Naive B cell (primary cell): ENCODE results near the gene CRELD2. TPM values are rescaled to one million over a fixed set of nuclear protein-coding genes. Genes with fewer than 3 reads are reported as not detected.
A peak's percentile ranks its signal among the peaks of the same experiment; 100 is the strongest.

Source experiments
- ATAC-seq, 2 donors: fragments of 150-1000 bp; cut with Tn5 transposase; 2 replicates each; pipeline ENCODE4 v1.10.0; 2021; ENCODE audit warnings: low read depth in 2 of 2, mild to moderate bottlenecking in 2 of 2, moderate library complexity in 2 of 2
- DNase-seq: peaks from one replicate; pipeline ENCODE4 v3.0.0; 2022
- H3K27ac Mint-ChIP-seq, 6 donors: one replicate each; pipeline ENCODE4 v1.8.0; 2020 to 2022; ENCODE audit warnings: mild to moderate bottlenecking in 6 of 6, mixed read lengths in 6 of 6, moderate library complexity in 5 of 6, inconsistent platforms in 2 of 6
- H3K27me3 Mint-ChIP-seq, 3 donors: one replicate each; pipeline ENCODE4 v1.8.0; 2021 to 2022; ENCODE audit warnings: mixed read lengths in 3 of 3, mild to moderate bottlenecking in 1 of 3
- H3K36me3 Mint-ChIP-seq, 2 donors: one replicate each; pipeline ENCODE4 v1.8.0; 2020 to 2022; ENCODE audit warnings: mixed read lengths in 2 of 2, inconsistent platforms in 1 of 2, mild to moderate bottlenecking in 1 of 2
- H3K4me1 Mint-ChIP-seq, 3 donors: one replicate each; pipeline ENCODE4 v1.8.0; 2020 to 2022; ENCODE audit warnings: mixed read lengths in 3 of 3, inconsistent platforms in 1 of 3, mild to moderate bottlenecking in 1 of 3, moderate library complexity in 1 of 3
- H3K4me3 Mint-ChIP-seq, 8 donors: one replicate each; pipeline ENCODE4 v1.8.0; 2020 to 2022; ENCODE audit warnings: mild to moderate bottlenecking in 8 of 8, mixed read lengths in 8 of 8, moderate library complexity in 8 of 8, inconsistent platforms in 2 of 8
- H3K9me3 Mint-ChIP-seq, 7 donors: one replicate each; pipeline ENCODE4 v1.8.0; 2020 to 2022; ENCODE audit warnings: mixed read lengths in 7 of 7, mild to moderate bottlenecking in 5 of 7, inconsistent platforms in 2 of 7, moderate library complexity in 1 of 7
- polyA plus RNA-seq, 6 donors: library from polyadenylated mRNA; unstranded; fragments of 300-500 nt; fragmentation: Illumina TruSeq; gene quantifications; one replicate each; pipeline ENCODE4 v1.2.3, GENCODE V29; 2021; ENCODE audit warnings: low read depth in 6 of 6

Gene CRELD2
- polyA plus RNA-seq, 6 donors from 2014 or later: 21.9 to 33.8 (median 28.0) TPM

DNA sequence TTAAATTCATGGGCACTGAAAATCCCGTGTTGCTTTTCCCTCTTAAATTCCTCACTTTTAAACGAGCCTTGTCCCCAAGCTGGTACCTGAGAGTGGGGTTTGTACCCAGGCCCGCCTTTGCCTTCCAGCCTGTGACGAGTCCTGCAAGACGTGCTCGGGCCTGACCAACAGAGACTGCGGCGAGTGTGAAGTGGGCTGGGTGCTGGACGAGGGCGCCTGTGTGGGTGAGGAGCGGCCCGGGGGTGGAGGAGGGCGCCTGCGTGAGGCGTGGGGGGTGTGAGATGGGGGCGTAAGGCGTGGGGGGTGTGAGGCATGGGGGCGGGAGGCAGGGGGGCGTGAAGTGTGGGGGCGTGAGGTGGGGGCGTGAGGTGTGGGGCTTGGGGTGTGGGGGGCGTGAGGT, 4.0 kb downstream of the CRELD2 start:
- H3K4me3 Mint-ChIP-seq: peak overlapping the region in 2 of 8 donors; percentile 40 to 77
- peaks cover 19 to 51% (median 23%) of the 10 kb centered on the region in 3 donors for H3K4me1 Mint-ChIP-seq

DNA sequence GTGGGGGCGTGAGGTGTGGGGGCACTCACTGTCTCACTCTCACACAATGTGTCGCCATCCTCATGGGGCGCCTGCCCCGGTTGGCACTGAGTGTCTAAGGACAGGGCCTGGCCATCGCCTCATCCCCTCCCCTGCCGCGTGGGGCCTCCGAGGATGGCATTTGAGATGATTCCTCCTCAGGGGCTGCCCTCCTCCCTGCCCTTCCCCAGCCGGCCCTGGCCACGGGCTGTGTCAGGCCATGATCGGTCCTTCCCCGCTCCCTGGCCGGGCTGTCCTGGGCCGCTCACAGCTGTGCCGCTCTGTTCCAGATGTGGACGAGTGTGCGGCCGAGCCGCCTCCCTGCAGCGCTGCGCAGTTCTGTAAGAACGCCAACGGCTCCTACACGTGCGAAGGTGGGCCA, 4.5 kb downstream of the CRELD2 start:
- Mint-ChIP-seq H3K4me3 (peak overlapping the region in 1 of 8 donors; percentile 83), H3K9me3 (peaks cover 0 to 2% (median 0%) of the 10 kb centered on the region in 7 donors), H3K36me3 (no peaks in the 10 kb centered on the region), H3K27ac (peak overlapping the region in 4 of 6 donors; percentile 91 to 98 (median 94)), H3K27me3 (no peaks in the 10 kb centered on the region), H3K4me1 (peaks cover 19 to 49% (median 24%) of the 10 kb centered on the region in 3 donors)
- no peak for DNase-seq
- ATAC-seq: no peak

More for the DNA sequence above, 4.0 kb downstream of the CRELD2 start:
- Mint-ChIP-seq H3K9me3 (peaks cover 0 to 2% (median 0%) of the 10 kb centered on the region in 7 donors), H3K27ac (peak overlapping the region in 2 of 6 donors; percentile 38 to 70), H3K36me3 (no peaks in the 10 kb centered on the region), H3K27me3 (no peaks in the 10 kb centered on the region)
- no peak for DNase-seq
- no peak for ATAC-seq

DNA sequence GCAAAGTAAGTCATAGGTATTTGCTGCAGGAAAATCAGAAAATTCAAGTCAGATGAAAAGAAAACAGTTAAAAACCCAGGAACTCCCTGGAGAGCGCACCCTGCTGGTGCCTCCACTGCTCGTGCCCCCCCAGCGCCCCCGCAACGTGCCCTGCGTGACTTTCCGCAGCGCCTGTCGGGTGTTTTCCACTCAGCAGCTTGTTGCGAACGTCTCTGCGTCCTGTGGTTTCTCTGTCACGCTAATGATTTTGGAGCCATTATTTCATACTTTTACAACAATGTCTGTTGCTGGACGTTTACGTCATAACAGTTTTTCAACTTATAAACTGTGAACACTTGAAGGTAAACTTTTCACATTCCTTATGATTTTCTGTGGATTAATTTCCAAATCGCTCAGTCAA, 5.0 kb downstream of the CRELD2 start:
- Mint-ChIP-seq H3K4me1 (peaks cover 19 to 49% (median 24%) of the 10 kb centered on the region in 3 donors), H3K9me3 (peaks cover 0 to 2% (median 0%) of the 10 kb centered on the region in 7 donors), H3K27ac (peak overlapping the region; percentile 59 to 98 (median 92)), H3K4me3 (peak overlapping the region in 5 of 8 donors; percentile 45 to 83 (median 63)), H3K27me3 (no peaks in the 10 kb centered on the region), H3K36me3 (no peaks in the 10 kb centered on the region)
- ATAC-seq (no peak), DNase-seq (peak; percentile 57)

DNA sequence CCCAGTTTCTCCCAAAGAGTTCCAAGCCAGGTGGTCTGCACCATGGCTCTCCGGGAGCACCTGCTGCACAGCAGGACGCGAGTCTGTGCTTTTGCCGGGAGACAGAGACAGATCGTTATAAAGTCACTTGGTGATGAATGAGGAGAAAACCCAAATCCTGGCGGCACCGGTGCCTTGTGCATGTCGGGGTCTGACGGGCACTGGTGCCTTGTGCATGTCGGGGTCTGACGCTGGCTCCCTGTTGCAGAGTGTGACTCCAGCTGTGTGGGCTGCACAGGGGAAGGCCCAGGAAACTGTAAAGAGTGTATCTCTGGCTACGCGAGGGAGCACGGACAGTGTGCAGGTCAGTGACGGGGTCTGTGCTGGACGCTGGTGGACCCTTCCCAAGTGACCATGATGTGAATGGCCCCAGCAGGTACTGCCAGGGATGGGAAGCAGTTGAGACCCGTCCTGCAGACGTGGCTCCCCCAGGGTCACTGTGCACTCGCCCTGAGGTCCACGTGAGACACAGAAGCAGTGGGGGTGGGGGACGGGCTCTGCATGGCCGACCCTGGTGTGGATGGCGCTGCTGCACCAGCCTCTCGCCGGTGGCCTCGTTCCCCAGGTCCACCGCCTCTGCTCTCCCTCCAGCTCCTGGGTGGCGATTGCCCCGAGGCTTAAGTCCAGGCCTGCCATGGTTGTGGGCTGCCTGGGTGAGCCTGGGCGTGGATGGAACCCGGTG, 5.8 kb downstream of the CRELD2 start:
- H3K4me3 Mint-ChIP-seq: peak overlapping the region in 6 of 8 donors; percentile 45 to 90 (median 72)
- DNase-seq (no peak), ATAC-seq (no peak)
- peak overlapping the region; percentile 59 to 99 (median 96) for H3K27ac Mint-ChIP-seq
- no peaks in the 10 kb centered on the region for H3K36me3 Mint-ChIP-seq
- H3K9me3 Mint-ChIP-seq: peaks cover 0 to 2% (median 0%) of the 10 kb centered on the region in 7 donors
- H3K4me1 Mint-ChIP-seq: peaks cover 19 to 49% (median 24%) of the 10 kb centered on the region in 3 donors
- H3K27me3 Mint-ChIP-seq: no peaks in the 10 kb centered on the region

DNA sequence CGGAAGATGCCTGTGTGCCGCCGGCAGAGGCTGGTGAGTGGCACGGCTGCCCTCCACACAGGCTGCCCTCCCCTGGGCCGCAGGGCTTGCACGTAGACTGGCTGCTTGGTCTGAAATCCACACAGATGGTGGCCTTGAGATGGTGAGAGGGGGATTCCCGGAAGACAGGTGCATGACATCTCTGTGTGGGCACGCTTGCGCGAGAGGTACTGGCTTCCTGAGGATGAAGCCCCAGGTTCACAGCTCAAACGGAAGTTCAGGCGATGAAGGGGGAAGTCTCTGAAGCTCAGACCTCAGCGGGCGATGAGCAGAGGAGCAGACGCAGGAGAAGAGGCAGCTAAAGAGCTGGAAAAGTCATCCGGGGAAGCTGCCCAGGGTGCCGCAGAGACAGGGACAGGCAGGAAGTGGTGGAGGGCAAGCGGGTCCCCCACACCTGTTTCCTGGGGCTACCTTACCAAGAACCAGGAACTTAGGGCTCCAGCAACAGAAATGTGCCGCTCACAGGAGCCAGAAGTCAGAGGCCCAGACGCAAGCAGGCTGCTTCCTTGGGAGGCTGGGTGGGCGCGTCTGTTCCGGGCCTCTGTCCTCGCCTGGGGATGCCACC, 7.2 kb downstream of the CRELD2 start:
- Mint-ChIP-seq H3K4me3 (peak overlapping the region; percentile 74 to 92 (median 86)), H3K4me1 (peaks cover 26 to 50% (median 32%) of the 10 kb centered on the region in 3 donors), H3K27ac (peak overlapping the region; percentile 95 to 99 (median 98)), H3K27me3 (no peaks in the 10 kb centered on the region), H3K9me3 (peaks cover 0 to 2% (median 0%) of the 10 kb centered on the region in 7 donors), H3K36me3 (no peaks in the 10 kb centered on the region)
- peak; percentile 76 to 79 for ATAC-seq
- DNase-seq: peak; percentile 92

DNA sequence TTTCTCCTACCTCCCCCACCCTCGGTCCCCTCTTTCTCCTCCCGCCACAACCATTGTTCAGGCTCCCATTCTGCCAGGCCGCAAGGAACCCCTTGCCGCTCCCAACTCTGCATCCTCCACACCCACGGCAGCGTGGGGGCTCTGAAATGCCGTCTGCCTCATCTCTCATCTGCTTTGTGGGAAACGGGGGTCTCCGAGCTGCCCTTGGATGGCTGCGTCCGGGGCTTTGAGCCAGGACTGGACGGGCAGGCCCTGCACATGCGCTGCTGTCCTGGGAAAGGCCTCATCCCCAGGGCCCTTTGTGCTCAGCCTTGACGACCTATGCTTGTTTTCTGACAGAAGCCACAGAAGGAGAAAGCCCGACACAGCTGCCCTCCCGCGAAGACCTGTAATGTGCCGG, 8.5 kb downstream of the CRELD2 start:
- Mint-ChIP-seq H3K27me3 (no peaks in the 10 kb centered on the region), H3K4me1 (peaks cover 33 to 61% (median 40%) of the 10 kb centered on the region in 3 donors), H3K27ac (peak overlapping the region in 5 of 6 donors; percentile 94 to 98 (median 95)), H3K4me3 (peak overlapping the region in 3 of 8 donors; percentile 39 to 66 (median 50)), H3K36me3 (no peaks in the 10 kb centered on the region), H3K9me3 (peaks cover 0 to 2% (median 0%) of the 10 kb centered on the region in 7 donors)
- DNase-seq (no peak), ATAC-seq (no peak)

DNA sequence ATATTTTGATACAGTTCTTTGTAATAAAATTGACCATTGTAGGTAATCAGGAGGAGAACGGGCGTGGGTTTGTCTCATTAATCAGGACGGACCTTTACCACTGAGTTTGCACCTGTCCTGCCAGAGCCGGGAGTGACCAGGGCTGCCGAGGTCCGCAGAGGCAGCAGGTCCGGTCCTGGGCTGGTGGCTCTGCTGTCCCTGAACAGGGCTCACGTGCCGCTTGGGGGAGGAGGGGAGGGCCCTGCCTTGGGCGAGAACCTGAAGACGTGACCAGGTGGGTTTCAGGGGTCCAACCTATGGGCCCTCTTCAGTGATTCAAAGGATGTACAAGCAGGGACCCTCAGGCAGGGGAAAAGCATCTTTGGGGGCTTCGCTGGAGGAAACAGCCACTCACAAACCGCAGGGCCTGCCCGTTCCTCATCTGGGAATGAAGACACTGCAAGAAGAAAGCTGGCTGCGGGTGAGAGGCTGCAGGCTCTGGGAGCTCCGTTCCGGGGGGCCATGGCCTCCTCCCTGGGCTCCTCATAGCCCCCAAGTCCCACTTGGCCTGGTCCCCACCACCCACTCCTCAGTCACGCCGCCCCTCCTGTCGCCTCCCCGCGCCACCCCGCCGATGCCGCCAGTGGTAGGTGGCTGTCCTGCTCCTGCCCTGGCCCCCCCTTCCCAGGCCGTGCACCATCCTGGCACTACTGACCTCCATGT, 9.2 kb downstream of the CRELD2 start:
- H3K9me3 Mint-ChIP-seq: peaks cover 0 to 2% (median 0%) of the 10 kb centered on the region in 7 donors
- H3K4me1 Mint-ChIP-seq: peaks cover 33 to 65% (median 42%) of the 10 kb centered on the region in 3 donors
- peak overlapping the region in 6 of 8 donors; percentile 50 to 66 (median 60) for H3K4me3 Mint-ChIP-seq
- no peaks in the 10 kb centered on the region for H3K36me3 Mint-ChIP-seq
- ATAC-seq (no peak), DNase-seq (no peak)
- H3K27ac Mint-ChIP-seq: peak overlapping the region; percentile 90 to 98 (median 95)
- H3K27me3 Mint-ChIP-seq: no peaks in the 10 kb centered on the region

DNA sequence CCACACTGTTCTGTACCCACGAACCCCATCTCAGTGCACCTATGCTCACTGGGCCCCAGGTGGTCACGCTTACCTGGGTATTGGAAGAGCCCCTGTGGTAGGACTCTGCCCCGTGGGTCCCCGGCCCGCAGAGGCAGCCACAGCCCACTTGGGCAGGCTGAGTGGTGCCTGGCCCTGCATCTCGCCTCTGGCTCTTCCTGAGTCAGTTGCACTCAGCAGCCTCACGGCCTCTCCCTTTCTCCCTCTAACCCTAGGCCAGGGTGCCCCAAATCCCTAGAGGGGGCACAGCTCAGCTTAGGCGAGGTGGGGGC, 9.7 kb downstream of the CRELD2 start:
- Mint-ChIP-seq H3K4me1 (peaks cover 38 to 69% (median 47%) of the 10 kb centered on the region in 3 donors), H3K27me3 (no peaks in the 10 kb centered on the region), H3K36me3 (no peaks in the 10 kb centered on the region), H3K9me3 (peaks cover 0 to 2% (median 0%) of the 10 kb centered on the region in 7 donors), H3K27ac (peak overlapping the region in 3 of 6 donors; percentile 61 to 98 (median 92)), H3K4me3 (peak overlapping the region in 6 of 8 donors; percentile 16 to 82 (median 60))
- no peak for DNase-seq
- no peak for ATAC-seq

DNA sequence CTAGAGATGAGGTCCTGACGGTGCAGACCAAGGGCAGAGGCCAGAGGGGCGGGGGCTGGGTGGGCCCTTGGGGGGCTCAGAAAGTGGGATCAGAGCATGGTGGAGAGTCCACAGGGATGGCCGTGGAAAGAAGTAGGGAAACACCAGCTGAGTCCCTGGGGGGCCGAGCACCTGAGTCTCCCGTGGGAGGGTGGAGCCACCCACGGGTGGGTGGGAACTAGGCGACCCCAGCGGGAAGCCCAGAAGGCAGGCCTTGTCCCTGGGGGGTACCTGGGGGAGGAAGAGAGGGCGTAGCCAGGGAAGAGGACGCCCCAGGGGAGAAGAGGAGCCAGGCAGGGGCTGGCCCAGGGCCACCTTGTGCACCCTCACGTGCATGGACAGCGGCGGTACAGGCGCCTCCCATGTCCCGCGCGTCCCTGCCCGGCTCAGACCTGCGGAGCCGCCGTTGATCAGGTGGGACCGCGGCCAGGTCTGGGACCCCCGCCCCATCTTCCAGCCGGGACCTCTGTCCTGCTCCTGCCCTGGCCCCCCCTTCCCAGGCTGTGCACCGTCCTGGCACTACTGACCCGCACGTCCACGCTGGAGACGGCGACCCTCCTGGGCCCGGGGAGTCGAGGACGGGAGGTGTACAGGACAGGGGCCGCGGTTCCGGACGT, 10.2 kb downstream of the CRELD2 start:
- H3K27ac Mint-ChIP-seq: peak overlapping the region in 4 of 6 donors; percentile 61 to 98 (median 92)
- H3K4me3 Mint-ChIP-seq: peak overlapping the region in 5 of 8 donors; percentile 37 to 82 (median 61)
- H3K27me3 Mint-ChIP-seq: no peaks in the 10 kb centered on the region
- ATAC-seq: no peak
- peaks cover 42 to 68% (median 52%) of the 10 kb centered on the region in 3 donors for H3K4me1 Mint-ChIP-seq
- H3K36me3 Mint-ChIP-seq: no peaks in the 10 kb centered on the region
- H3K9me3 Mint-ChIP-seq: peaks cover 0 to 2% (median 0%) of the 10 kb centered on the region in 7 donors
- DNase-seq: no peak

DNA sequence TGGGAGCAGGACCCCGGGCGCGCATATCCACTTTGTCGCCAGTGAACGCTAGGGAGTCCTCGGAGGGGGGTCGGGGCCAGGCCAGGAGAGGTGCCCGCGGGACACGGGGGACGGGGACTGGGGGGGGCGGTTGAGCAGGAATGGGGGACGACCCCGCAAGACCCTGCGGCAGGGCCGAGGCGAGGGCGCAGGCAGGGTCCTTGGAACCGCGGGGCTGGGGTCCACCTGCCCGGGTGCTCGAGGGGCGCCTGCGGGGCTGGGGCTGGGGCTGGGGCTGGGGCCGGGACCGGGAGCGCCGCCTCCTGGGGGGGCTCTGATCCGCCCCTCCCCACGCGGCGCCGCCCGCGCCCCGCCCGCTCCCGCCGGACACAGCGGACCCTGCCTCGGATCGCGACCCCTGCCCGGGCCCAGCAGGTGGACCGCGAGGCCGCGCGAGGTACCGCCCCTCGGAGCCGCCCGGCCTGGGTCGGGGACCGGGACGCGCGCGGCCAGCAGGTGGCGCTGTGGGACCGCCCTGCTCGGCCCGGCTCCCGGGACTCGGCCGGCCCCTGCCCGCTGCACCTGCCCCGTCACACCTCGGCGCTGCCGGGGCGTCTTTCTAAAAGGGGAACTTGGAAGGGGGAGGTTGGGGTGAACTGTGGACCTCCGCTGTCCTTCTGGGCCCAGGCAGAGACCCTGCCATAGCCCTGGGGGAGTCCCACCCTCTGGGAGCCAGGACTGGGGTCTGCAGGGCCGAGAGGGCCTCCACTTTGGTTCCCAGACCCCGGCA, 11.0 kb downstream of the CRELD2 start:
- DNase-seq (peak; percentile 93), ATAC-seq (peak; percentile 32 to 44)
- H3K4me1 Mint-ChIP-seq: peaks cover 42 to 65% (median 59%) of the 10 kb centered on the region in 3 donors
- H3K9me3 Mint-ChIP-seq: peaks cover 0 to 2% (median 0%) of the 10 kb centered on the region in 7 donors
- H3K27ac Mint-ChIP-seq: peak overlapping the region; percentile 98 to 100 (median 100)
- H3K27me3 Mint-ChIP-seq: no peaks in the 10 kb centered on the region
- H3K4me3 Mint-ChIP-seq: peak overlapping the region; percentile 58 to 83 (median 80)
- H3K36me3 Mint-ChIP-seq: no peaks in the 10 kb centered on the region

DNA sequence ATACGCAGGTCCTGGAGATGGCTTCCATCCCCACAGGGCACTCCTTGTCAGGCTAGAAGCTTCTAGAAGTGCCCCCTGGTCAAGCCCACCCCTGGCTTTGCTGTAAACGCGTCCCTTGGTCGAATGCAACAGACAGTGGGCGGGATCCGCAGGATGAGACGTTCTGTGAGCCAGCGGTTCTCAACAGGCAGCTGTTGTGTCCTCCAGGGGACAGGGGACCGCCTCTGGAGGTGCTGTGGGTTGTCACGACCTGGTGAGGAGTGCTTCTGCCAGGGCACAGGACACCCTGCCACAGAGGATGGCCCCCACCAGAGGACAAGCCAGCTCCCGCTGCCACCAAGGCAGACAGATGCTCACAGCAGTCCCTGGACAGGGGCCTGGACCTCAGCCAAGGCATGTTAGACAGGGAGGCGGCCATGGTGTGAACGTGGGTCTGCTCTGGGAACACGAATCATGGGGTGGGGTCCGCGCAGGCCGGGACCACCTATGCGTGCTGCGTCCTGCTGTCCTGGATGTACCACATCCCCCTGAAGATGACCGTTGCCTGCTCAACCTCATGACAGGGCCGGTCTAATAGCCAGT, 11.7 kb downstream of the CRELD2 start:
- H3K27ac Mint-ChIP-seq: peak overlapping the region; percentile 95 to 100 (median 100)
- H3K4me3 Mint-ChIP-seq: peak overlapping the region; percentile 60 to 83 (median 80)
- DNase-seq: no peak
- no peaks in the 10 kb centered on the region for H3K36me3 Mint-ChIP-seq
- H3K27me3 Mint-ChIP-seq: no peaks in the 10 kb centered on the region
- peaks cover 40 to 60% (median 58%) of the 10 kb centered on the region in 3 donors for H3K4me1 Mint-ChIP-seq
- ATAC-seq: no peak
- H3K9me3 Mint-ChIP-seq: peaks cover 0 to 2% (median 0%) of the 10 kb centered on the region in 7 donors
